GM23338 (cell line): ENCODE measurements around the gene PROKR1. TPM values are rescaled to one million over a fixed set of nuclear protein-coding genes. Genes with fewer than 3 reads are reported as not detected.
A peak's percentile ranks its signal among the peaks of the same experiment; 100 is the strongest.

ENCODE experiments used
- ATAC-seq: fragments of 200-7000 bp; cut with Tn5 transposase; 3 replicates; pipeline ENCODE4 v1.9.1; 2020
- DNase-seq: peaks from one replicate; pipeline ENCODE4 v3.0.0-alpha.2; 2015; ENCODE audit warnings: low spot score
- H2AFZ ChIP-seq: fragments of 200-600 bp; sonication (generic); 2 replicates; pipeline ENCODE4 v1.8.0; 2016; ENCODE audit warnings: antibody characterized with exemption, mild to moderate bottlenecking, moderate library complexity
- H3F3A ChIP-seq: fragments of 200-600 bp; sonication (generic); replicated peaks from 2 replicates; pipeline ENCODE4 v1.8.0; 2017; ENCODE audit warnings: antibody characterized with exemption, mixed run types, low read depth
- H3K27ac ChIP-seq: fragments of 200-600 bp; sonication (generic); 2 replicates; pipeline ENCODE4 v1.6.1; 2016; ENCODE audit warnings: low read depth
- H3K27me3 ChIP-seq: fragments of 200-600 bp; sonication (generic); 2 replicates; pipeline ENCODE4 v1.8.0; 2016; ENCODE audit warnings: mild to moderate bottlenecking, mixed run types, moderate library complexity; ENCODE audit not compliant: insufficient read depth
- H3K36me3 ChIP-seq: fragments of 200-600 bp; sonication (generic); 2 replicates; pipeline ENCODE4 v1.8.0; 2016; ENCODE audit warnings: mild to moderate bottlenecking; ENCODE audit not compliant: insufficient read depth
- H3K4me1 ChIP-seq: fragments of 200-600 bp; sonication (generic); 2 replicates; pipeline ENCODE4 v1.8.0; 2016; ENCODE audit warnings: mild to moderate bottlenecking, moderate library complexity; ENCODE audit not compliant: insufficient read depth
- H3K4me2 ChIP-seq: fragments of 200-600 bp; sonication (generic); 2 replicates; pipeline ENCODE4 v1.7.1; 2017; ENCODE audit warnings: mixed run types
- H3K4me3 ChIP-seq: fragments of 200-600 bp; sonication (generic); 2 replicates; pipeline ENCODE4 v1.6.1; 2016; ENCODE audit warnings: mixed run types
- H3K79me2 ChIP-seq: fragments of 200-600 bp; sonication (generic); replicated peaks from 2 replicates; pipeline ENCODE4 v1.8.0; 2017; ENCODE audit warnings: mild to moderate bottlenecking; ENCODE audit not compliant: insufficient read depth
- H3K9me2 ChIP-seq: fragments of 200-600 bp; sonication (generic); 2 replicates; pipeline ENCODE4 v1.8.0; 2017; ENCODE audit not compliant: insufficient read depth
- H4K20me1 ChIP-seq: fragments of 200-600 bp; sonication (generic); replicated peaks from 2 replicates; pipeline ENCODE4 v1.8.0; 2017; ENCODE audit warnings: mild to moderate bottlenecking; ENCODE audit not compliant: insufficient read depth
- H3K27ac Mint-ChIP-seq: 2 replicates; pipeline ENCODE4 v1.8.0; 2020; ENCODE audit warnings: inconsistent platforms, mild to moderate bottlenecking, moderate library complexity, mixed read lengths
- H3K27me3 Mint-ChIP-seq: 3 replicates; pipeline ENCODE4 v1.8.0; 2022; ENCODE audit warnings: low read depth, mild to moderate bottlenecking, moderate library complexity, mixed read lengths, inconsistent platforms; ENCODE audit not compliant: insufficient read depth, poor library complexity
- H3K36me3 Mint-ChIP-seq: 3 replicates; pipeline ENCODE4 v1.8.0; 2021; ENCODE audit warnings: low read depth, mild to moderate bottlenecking, inconsistent platforms, moderate library complexity, mixed read lengths
- H3K4me1 Mint-ChIP-seq: 3 replicates; pipeline ENCODE4 v1.8.0; 2020; ENCODE audit warnings: mild to moderate bottlenecking, inconsistent platforms, mixed read lengths
- H3K4me3 Mint-ChIP-seq: 3 replicates; pipeline ENCODE4 v1.8.0; 2021; ENCODE audit warnings: moderate library complexity, mild to moderate bottlenecking, inconsistent platforms, mixed read lengths
- H3K9me3 Mint-ChIP-seq: 3 replicates; pipeline ENCODE4 v1.8.0; 2020; ENCODE audit warnings: moderate library complexity, mild to moderate bottlenecking, inconsistent platforms, mixed read lengths
- JUNB ChIP-seq: IDR thresholded peaks from one replicate; pipeline ENCODE4 v1.6.1; 2016; ENCODE audit warnings: antibody characterized with exemption; ENCODE audit not compliant: unreplicated experiment
- STAT1 ChIP-seq: IDR thresholded peaks from one replicate; pipeline ENCODE4 v1.6.1; 2016; ENCODE audit warnings: antibody characterized with exemption; ENCODE audit not compliant: unreplicated experiment
- ZNF331 ChIP-seq: fragments of 250-450 bp; sonication (Bioruptor Pico); IDR thresholded peaks from 2 replicates; pipeline ENCODE4 v1.5.0; 2020; ENCODE audit warnings: low read depth, mild to moderate bottlenecking, moderate library complexity
- polyA plus RNA-seq: library from polyadenylated mRNA; unstranded; fragments of >200 nt; fragmentation: Nextera tagmentation; extraction: Ambion mirVana; gene quantifications from 2 replicates; pipeline ENCODE4 v1.2.1, GENCODE V29; 2016
- total RNA-seq: library from RNA; depleted of rRNA; stranded (reverse); fragments of >200 nt; shearing (Covaris generic); gene quantifications from 2 replicates; pipeline ENCODE4 v1.2.3, GENCODE V29; 2014
- TF ChIP-seq, protein P1 (sequence below): fragments of 250-450 bp; sonication (Bioruptor Pico); IDR thresholded peaks from 2 replicates; pipeline ENCODE4 v1.5.0; 2020; ENCODE audit warnings: mild to moderate bottlenecking, moderate library complexity
- TF ChIP-seq, protein P2 (sequence below), 2 experiments: fragments of 200-600 bp in 1 of 2; sonication (generic) in 1 of 2; conservative IDR thresholded peaks; 2 replicates each; pipeline versions ENCODE4 v1.5.1 to v1.6.1; 2016 to 2017; ENCODE audit warnings: antibody characterized with exemption in 2 of 2, low read depth in 2 of 2, mild to moderate bottlenecking in 2 of 2, moderate library complexity in 1 of 2

Gene PROKR1
- total and polyA plus RNA-seq, 2 experiments from 2014 or later, result 0.61 to 5.3 TPM

DNA sequence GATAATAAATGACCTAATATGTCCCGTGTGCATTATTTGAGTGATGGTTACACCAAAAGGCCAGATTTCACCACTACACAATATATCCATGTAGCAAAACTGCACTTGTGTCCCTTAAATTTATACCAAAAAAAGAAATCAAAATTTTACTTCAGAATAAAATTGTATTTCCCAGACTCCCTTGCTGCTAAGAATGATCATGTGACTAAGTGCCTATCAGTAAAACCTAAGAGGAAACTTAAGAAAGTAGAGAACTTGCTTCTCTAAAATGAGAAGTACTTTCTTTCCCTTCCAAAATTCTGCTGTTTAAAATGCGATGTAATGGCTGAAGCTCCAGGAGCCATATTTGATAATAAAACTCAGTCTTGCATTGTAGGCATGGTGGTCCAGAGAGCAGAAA, 24.0 kb downstream of the PROKR1 start (continued):
- TF ChIP-seq, protein P1, sequence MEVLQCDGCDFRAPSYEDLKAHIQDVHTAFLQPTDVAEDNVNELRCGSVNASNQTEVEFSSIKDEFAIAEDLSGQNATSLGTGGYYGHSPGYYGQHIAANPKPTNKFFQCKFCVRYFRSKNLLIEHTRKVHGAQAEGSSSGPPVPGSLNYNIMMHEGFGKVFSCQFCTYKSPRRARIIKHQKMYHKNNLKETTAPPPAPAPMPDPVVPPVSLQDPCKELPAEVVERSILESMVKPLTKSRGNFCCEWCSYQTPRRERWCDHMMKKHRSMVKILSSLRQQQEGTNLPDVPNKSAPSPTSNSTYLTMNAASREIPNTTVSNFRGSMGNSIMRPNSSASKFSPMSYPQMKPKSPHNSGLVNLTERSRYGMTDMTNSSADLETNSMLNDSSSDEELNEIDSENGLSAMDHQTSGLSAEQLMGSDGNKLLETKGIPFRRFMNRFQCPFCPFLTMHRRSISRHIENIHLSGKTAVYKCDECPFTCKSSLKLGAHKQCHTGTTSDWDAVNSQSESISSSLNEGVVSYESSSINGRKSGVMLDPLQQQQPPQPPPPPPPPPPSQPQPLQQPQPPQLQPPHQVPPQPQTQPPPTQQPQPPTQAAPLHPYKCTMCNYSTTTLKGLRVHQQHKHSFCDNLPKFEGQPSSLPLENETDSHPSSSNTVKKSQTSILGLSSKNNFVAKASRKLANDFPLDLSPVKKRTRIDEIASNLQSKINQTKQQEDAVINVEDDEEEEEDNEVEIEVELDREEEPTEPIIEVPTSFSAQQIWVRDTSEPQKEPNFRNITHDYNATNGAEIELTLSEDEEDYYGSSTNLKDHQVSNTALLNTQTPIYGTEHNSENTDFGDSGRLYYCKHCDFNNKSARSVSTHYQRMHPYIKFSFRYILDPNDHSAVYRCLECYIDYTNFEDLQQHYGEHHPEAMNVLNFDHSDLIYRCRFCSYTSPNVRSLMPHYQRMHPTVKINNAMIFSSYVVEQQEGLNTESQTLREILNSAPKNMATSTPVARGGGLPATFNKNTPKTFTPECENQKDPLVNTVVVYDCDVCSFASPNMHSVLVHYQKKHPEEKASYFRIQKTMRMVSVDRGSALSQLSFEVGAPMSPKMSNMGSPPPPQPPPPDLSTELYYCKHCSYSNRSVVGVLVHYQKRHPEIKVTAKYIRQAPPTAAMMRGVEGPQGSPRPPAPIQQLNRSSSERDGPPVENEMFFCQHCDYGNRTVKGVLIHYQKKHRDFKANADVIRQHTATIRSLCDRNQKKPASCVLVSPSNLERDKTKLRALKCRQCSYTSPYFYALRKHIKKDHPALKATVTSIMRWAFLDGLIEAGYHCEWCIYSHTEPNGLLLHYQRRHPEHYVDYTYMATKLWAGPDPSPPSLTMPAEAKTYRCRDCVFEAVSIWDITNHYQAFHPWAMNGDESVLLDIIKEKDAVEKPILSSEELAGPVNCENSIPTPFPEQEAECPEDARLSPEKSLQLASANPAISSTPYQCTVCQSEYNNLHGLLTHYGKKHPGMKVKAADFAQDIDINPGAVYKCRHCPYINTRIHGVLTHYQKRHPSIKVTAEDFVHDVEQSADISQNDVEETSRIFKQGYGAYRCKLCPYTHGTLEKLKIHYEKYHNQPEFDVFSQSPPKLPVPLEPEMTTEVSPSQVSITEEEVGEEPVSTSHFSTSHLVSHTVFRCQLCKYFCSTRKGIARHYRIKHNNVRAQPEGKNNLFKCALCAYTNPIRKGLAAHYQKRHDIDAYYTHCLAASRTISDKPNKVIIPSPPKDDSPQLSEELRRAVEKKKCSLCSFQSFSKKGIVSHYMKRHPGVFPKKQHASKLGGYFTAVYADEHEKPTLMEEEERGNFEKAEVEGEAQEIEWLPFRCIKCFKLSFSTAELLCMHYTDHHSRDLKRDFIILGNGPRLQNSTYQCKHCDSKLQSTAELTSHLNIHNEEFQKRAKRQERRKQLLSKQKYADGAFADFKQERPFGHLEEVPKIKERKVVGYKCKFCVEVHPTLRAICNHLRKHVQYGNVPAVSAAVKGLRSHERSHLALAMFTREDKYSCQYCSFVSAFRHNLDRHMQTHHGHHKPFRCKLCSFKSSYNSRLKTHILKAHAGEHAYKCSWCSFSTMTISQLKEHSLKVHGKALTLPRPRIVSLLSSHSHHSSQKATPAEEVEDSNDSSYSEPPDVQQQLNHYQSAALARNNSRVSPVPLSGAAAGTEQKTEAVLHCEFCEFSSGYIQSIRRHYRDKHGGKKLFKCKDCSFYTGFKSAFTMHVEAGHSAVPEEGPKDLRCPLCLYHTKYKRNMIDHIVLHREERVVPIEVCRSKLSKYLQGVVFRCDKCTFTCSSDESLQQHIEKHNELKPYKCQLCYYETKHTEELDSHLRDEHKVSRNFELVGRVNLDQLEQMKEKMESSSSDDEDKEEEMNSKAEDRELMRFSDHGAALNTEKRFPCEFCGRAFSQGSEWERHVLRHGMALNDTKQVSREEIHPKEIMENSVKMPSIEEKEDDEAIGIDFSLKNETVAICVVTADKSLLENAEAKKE (CRISPR knock-in tag), result no peak
- no peak for TF ChIP-seq STAT1
- TF ChIP-seq JUNB, result no peak
- TF ChIP-seq ZNF331 (CRISPR knock-in tag), result no peak

DNA sequence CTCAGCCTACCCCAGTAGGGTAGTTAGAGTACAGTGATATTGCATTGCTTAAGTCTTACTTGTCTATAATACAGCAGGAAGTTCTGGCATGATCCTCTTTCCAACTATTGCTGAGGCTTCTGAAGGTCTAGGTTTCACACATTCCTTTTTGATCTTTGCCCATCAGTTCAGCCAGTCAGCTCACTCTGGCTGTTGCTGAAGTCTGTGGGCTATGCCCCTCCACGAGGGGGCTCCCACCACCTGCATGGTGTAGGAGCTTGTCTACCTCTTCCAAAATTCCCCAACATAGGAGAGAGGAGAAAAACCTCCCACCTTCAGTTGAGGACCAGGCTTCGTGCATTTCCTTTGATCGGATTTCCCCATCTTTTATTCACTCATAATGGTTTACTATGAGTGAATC, 26.3 kb downstream of the PROKR1 start:
- ATAC-seq (no peak), DNase-seq (no peak)
- Histone ChIP-seq H3K27ac (no peak overlapping the region), H3K4me1 (peaks cover 6% of the 10 kb centered on the region; the same call in 1 of the 2 replicates), H3K4me3 (no peak overlapping the region), H2AFZ (no peak overlapping the region), H3K9me2 (peaks cover 32% of the 10 kb centered on the region), H3F3A (no peaks in the 10 kb centered on the region), H3K27me3 (no peaks in the 10 kb centered on the region), H4K20me1 (no peaks in the 10 kb centered on the region), H3K4me2 (no peak overlapping the region), H3K79me2 (no peaks in the 10 kb centered on the region), H3K36me3 (no peaks in the 10 kb centered on the region)
- no peak for TF ChIP-seq ZNF331 (CRISPR knock-in tag)
- TF ChIP-seq, protein P2, sequence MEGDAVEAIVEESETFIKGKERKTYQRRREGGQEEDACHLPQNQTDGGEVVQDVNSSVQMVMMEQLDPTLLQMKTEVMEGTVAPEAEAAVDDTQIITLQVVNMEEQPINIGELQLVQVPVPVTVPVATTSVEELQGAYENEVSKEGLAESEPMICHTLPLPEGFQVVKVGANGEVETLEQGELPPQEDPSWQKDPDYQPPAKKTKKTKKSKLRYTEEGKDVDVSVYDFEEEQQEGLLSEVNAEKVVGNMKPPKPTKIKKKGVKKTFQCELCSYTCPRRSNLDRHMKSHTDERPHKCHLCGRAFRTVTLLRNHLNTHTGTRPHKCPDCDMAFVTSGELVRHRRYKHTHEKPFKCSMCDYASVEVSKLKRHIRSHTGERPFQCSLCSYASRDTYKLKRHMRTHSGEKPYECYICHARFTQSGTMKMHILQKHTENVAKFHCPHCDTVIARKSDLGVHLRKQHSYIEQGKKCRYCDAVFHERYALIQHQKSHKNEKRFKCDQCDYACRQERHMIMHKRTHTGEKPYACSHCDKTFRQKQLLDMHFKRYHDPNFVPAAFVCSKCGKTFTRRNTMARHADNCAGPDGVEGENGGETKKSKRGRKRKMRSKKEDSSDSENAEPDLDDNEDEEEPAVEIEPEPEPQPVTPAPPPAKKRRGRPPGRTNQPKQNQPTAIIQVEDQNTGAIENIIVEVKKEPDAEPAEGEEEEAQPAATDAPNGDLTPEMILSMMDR (conservative IDR thresholded peaks at IDR 0.05; ENCODE audit: low read depth in 2 of 2), result 0 out of 4 replicates have a peak, but pooled peaks of 1 of the 2 experiments have one; percentile 22
- H3K4me1 Mint-ChIP-seq, result peaks cover 15% of the 10 kb centered on the region
- no peak overlapping the region for H3K4me3 Mint-ChIP-seq
- 0 out of 3 replicates have a peak, but pooled peaks cover under 1% of the 10 kb centered on the region for H3K36me3 Mint-ChIP-seq
- no peaks in the 10 kb centered on the region for H3K27me3 Mint-ChIP-seq
- no peak overlapping the region for H3K27ac Mint-ChIP-seq
- peaks cover 7% of the 10 kb centered on the region; the same call in 1 of the 3 replicates for H3K9me3 Mint-ChIP-seq
